OCI-LY3 (cell line): Measurements from ENCODE around the gene FOXS1.

ENCODE experiments used
- CTCF ChIP-seq: fragments of 200-600, 300-600 bp; sonication (generic); IDR thresholded peaks from 2 replicates; pipeline ENCODE4 v1.5.1; 2014; ENCODE audit warnings: antibody characterized with exemption, low read length, low read depth
- EZH2phosphoT487 ChIP-seq: fragments of 200-600 bp; shearing (Covaris generic); IDR thresholded peaks from 2 replicates; pipeline ENCODE4 v1.6.1; 2018; ENCODE audit warnings: antibody characterized with exemption, mixed run types, low read depth

GRCh38 chr20:31856516-31856915 lies 11.1 kb upstream of the FOXS1 start:
- TF ChIP-seq CTCF (no peak), EZH2phosphoT487 (no peak)
